HG03460 (cell line): ENCODE results near the gene DBH.

ENCODE experiments used
- ATAC-seq: cut with Tn5 transposase; IDR thresholded peaks from one replicate; pipeline ENCODE4 v1.9.1; 2021; ENCODE audit not compliant: unreplicated experiment

The DBH gene

GRCh38 chr9:133642708-133643361, 6.7 kb downstream of the DBH start:
- no peak for ATAC-seq

- no peak for ATAC-seq
Observed at GRCh38 chr9:133643362-133643755, 7.2 kb downstream of the DBH start.

DNA sequence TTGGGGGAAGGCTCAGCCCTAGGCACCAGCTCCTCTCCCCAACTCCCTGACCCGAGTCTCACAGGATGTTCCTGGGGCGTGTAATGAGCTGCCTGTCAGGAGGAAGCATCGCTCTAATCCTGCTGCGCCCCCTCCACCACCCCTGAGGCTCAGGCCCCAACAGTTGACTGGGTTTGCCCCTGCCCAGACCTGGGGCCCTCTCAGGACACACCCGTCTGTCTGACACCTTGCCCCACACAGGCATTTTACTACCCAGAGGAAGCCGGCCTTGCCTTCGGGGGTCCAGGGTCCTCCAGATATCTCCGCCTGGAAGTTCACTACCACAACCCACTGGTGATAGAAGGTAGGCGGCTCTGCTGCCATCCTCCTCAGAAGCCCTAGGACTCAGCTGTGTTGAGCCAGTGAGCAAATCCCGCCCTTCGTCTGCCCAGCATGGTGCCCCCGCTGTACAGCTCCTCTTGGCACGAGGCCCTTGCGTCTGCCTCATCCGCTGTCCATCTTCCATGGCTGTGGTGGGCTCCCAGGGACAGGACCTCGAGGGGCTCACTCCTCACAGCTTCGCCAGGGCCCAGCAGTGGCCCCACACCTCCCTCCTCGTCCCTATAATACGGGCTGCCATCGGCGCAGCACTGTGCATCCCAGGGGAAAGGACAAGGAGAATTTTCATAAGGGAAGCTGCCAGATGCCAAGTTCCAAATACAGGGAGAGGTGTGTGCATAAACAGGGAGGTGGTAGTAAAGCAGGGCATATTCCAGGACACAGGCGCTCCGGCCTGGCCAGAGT, 8.0 kb downstream of the DBH start:
- no peak for ATAC-seq

GRCh38 chr9:133645021-133645765, 9.0 kb downstream of the DBH start:
- ATAC-seq = no peak

GRCh38 chr9:133647148-133647547, 11.0 kb downstream of the DBH start:
- ATAC-seq = no peak

- no peak for ATAC-seq
Observed at GRCh38 chr9:133647765-133648469, 11.8 kb downstream of the DBH start.

- no peak for ATAC-seq
Observed at GRCh38 chr9:133649194-133649593, 13.0 kb downstream of the DBH start.

DNA sequence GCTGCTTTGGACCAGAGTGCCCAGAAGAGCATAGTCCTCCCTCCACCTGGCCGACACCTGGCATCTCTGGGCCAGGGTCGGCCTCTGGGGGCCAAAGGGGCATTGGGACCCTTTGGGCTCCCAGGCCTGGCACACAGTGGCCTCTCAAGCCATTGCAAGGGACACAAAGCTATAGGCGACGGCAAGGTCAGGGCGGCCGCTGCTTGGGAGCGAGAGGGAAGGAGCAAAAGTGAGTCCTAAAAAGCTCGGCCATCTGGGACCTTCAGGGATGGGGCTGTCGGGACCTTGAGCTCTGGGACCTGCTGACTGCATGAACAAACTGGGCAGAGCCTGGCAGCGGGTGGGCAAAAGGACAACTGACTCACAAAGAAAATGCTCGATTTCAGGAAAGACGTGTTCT, 13.9 kb downstream of the DBH start:
- no peak for ATAC-seq

- no peak for ATAC-seq
Observed at GRCh38 chr9:133653638-133654037, 17.5 kb downstream of the DBH start.

GRCh38 chr9:133654736-133655657, 18.8 kb downstream of the DBH start:
- ATAC-seq = no peak

DNA sequence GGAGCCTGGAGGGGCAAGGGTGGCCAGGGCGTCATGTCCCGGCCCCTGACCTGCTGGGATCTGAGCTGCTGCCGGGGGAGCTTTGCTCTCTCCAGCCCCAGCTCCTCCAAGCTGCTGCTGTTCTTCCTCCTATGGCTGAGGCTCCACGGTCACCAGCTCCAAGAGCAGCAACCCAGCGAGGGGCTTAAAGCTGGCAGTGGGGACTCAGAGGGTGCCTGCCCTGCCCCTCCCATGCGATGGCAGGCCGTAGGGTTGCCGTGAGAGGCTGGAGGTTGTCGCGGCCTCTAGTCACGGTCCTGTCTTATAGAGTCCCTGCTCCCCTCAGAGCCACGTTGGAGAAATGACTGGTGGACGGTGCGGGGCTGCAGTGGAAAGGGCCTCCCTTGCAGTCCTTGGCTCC, 19.5 kb downstream of the DBH start:
- no peak for ATAC-seq

DNA sequence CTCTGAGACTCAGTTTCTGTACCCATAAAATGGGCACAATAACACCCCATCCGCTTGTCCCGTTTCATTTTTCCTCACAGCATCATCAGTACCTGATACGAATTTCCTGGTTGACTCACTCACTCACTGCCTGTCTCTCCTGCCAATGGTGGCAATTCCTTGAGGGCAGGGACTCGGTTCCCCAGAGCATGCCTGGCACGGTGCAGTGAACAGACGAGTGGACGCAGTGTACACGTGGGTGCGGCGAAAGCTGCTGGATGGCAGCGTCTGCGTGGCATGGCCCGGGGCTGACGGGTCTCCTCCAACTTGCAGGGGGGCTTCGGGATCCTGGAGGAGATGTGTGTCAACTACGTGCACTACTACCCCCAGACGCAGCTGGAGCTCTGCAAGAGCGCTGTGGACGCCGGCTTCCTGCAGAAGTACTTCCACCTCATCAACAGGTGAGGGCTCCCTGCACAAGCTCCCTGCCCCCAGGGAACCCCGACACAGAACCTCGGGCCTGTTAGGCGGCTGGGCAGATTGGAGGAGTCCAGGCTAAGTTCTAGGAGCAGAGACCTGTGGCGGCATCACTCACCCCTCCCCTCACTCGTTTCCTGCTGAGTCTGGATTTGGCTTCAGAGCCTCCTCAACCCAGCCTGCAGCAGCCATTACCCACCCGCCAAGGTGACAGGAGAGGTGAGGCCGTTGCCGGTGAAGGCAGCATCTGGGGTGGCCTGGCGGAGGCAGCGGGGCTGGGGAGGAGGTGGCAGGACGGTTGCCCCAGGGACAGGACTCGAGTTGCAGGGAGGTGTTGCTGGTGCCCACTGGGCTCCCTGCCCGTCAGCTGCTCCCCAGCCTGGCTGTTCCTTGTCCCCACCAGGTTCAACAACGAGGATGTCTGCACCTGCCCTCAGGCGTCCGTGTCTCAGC, 20.3 kb downstream of the DBH start:
- no peak for ATAC-seq

- ATAC-seq = no peak
Observed at GRCh38 chr9:133657120-133657661, 21.0 kb downstream of the DBH start.

DNA sequence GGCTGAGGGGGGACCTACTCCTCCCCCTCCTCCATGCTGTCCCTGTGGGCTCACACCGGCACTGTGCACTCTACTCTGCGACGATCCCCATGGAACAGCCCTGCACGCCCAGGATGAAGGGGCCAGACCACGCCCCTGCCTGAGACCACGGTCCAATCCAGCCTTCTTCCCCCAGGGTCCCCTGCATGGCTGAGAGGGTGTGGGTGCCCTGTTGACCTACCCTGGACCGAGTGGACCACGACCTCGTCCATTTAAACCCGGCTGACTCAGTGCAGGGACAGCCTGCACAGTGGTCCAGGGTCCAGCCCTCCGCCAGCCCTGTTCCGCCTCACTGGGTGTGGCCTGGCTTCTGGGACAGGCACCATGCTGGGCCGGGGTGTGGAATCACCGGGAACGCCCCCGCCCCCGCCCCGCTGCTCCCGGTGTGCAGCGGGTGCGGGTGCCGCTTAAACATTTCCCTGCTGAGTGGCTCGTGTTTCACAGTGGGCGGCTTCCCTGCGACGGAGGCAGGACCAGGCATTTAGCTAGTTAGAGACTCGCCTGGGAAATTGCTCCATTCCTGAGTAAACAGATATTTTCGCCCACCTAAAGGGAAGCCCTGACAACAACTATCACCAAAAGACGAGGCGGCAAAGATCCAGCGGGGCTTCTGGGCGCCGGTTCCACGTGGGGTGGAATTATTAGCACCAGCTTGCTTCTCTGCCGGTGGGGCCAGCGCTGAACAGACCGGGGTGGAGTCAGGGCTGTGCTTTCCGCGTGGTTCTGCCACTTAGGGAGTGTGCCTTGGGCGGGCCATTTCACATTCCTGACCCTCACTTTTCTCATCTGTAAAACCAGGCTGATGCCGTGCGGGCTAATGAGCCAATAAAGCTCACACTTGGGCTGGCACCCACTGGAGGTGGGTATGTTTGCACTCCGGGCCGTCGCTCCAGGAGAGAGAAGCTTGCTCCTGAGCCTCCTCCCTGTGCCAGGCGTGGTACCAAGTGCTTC, 22.6 kb downstream of the DBH start:
- ATAC-seq = no peak

GRCh38 chr9:133659516-133659915, 23.4 kb downstream of the DBH start:
- ATAC-seq = no peak

DNA sequence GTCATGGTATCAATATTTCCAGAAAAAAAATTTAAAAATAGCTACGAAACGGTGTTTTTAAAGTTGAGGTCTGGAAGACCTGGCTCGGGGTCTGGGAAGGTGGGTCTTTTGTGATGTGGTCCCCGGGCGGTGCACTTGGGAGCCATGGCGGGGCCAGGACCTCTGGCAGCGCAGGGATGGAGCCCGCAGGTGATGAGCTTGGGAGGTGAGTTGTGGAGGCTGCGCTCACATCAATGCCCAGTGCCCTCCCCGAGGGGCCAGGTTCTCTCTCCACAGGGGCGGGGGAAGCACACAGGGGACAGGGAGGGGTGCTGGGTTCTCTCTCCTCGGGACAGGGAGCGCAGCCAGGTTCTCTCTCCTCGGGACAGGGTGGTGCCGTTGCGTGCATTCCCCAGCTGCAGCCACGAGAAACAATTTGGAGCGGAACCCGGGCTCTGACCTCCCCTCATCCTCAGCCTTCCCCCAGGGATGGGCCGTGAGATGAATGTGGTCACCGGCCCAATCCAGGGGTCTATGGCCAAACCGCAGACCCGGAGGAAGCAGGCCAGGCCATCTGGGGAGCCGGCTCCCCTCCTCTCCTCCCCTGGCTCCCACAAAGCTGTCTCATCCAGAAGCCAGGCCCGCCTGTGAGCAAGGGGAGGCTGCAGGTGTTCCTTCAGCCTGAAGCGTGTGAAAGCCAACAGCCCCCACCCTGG, 25.8 kb downstream of the DBH start:
- ATAC-seq = no peak
